ENCODE measurements around the gene TGM4. TPM values are rescaled to one million over a fixed set of nuclear protein-coding genes. Genes with fewer than 3 reads are reported as not detected.
"Not testable (repeated sequence)": the region's sequence is repeated elsewhere in the genome, so short reads cannot be mapped to it uniquely, and the experiment has no call there.

Gene TGM4
- total RNA-seq, 1 experiment from 2014 or later = 0.14 TPM

- no peak for DNase-seq
- Mint-ChIP-seq H3K27me3 (ENCODE audit: unreplicated experiment) (no peaks in the 10 kb centered on the region), H3K9me3 (ENCODE audit: low read depth, unreplicated experiment) (no peaks in the 10 kb centered on the region), H3K36me3 (ENCODE audit: insufficient read depth, unreplicated experiment) (peaks cover 19% of the 10 kb centered on the region), H3K4me1 (ENCODE audit: low read depth, unreplicated experiment) (no peaks in the 10 kb centered on the region), H3K4me3 (ENCODE audit: low read depth, unreplicated experiment) (no peak overlapping the region), H3K27ac (ENCODE audit: unreplicated experiment) (no peak overlapping the region)
- CTCF ChIA-PET = no interaction called here
- intact Hi-C loops (cut with micrococcal nuclease; ENCODE audit: unreplicated experiment) = no loop called here
- no TSS peak for BruUV-seq (replicated peaks)
- no peak for TF ChIP-seq CTCF (IDR thresholded peaks at IDR 0.05; ENCODE audit: unreplicated experiment)
These were observed 32.0 kb upstream of the TGM4 start for GRCh38 chr3:44842376-44842775.

GRCh38 chr3:44845528-44846520 lies 28.6 kb upstream of the TGM4 start:
- TF ChIP-seq CTCF (IDR thresholded peaks at IDR 0.05; ENCODE audit: unreplicated experiment) = no peak
- H3K4me1 Mint-ChIP-seq (ENCODE audit: low read depth, unreplicated experiment) = no peaks in the 10 kb centered on the region
- intact Hi-C loops (cut with micrococcal nuclease; ENCODE audit: unreplicated experiment) = no loop called here

GRCh38 chr3:44848634-44849033 lies 25.8 kb upstream of the TGM4 start:
- DNase-seq = no peak
- intact Hi-C loops (cut with micrococcal nuclease; ENCODE audit: unreplicated experiment) = no loop called here
- H3K36me3 Mint-ChIP-seq (ENCODE audit: insufficient read depth, unreplicated experiment) = peaks cover 8% of the 10 kb centered on the region
- H3K27ac Mint-ChIP-seq (ENCODE audit: unreplicated experiment) = no peak overlapping the region
- BruUV-seq (replicated peaks) = no TSS peak
- CTCF ChIA-PET = no interaction called here
- no peak overlapping the region for H3K4me3 Mint-ChIP-seq (ENCODE audit: low read depth, unreplicated experiment)
- H3K4me1 Mint-ChIP-seq (ENCODE audit: low read depth, unreplicated experiment) = no peaks in the 10 kb centered on the region
- H3K27me3 Mint-ChIP-seq (ENCODE audit: unreplicated experiment) = no peaks in the 10 kb centered on the region
- no peaks in the 10 kb centered on the region for H3K9me3 Mint-ChIP-seq (ENCODE audit: low read depth, unreplicated experiment)
- TF ChIP-seq CTCF (IDR thresholded peaks at IDR 0.05; ENCODE audit: unreplicated experiment) = no peak

More at GRCh38 chr3:44845528-44846520, 28.6 kb upstream of the TGM4 start:
- no peaks in the 10 kb centered on the region for H3K27me3 Mint-ChIP-seq (ENCODE audit: unreplicated experiment)
- peaks cover 13% of the 10 kb centered on the region for H3K36me3 Mint-ChIP-seq (ENCODE audit: insufficient read depth, unreplicated experiment)
- CTCF ChIA-PET = no interaction called here
- H3K9me3 Mint-ChIP-seq (ENCODE audit: low read depth, unreplicated experiment) = no peaks in the 10 kb centered on the region
- DNase-seq = no peak
- no TSS peak for BruUV-seq (replicated peaks)
- H3K4me3 Mint-ChIP-seq (ENCODE audit: low read depth, unreplicated experiment) = no peak overlapping the region
- no peak overlapping the region for H3K27ac Mint-ChIP-seq (ENCODE audit: unreplicated experiment)

- DNase-seq; CTCF ChIA-PET; intact Hi-C loops (cut with micrococcal nuclease; ENCODE audit: unreplicated experiment); H3K27ac Mint-ChIP-seq (ENCODE audit: unreplicated experiment); H3K27me3 Mint-ChIP-seq (ENCODE audit: unreplicated experiment); H3K9me3 Mint-ChIP-seq (ENCODE audit: low read depth, unreplicated experiment); H3K36me3 Mint-ChIP-seq (ENCODE audit: insufficient read depth, unreplicated experiment); H3K4me1 Mint-ChIP-seq (ENCODE audit: low read depth, unreplicated experiment); H3K4me3 Mint-ChIP-seq (ENCODE audit: low read depth, unreplicated experiment); BruUV-seq (replicated peaks): not testable (repeated sequence)
These were observed 17.7 kb upstream of the TGM4 start for GRCh38 chr3:44856663-44857062.

- intact Hi-C loops (cut with micrococcal nuclease; ENCODE audit: unreplicated experiment) = no loop called here
- Mint-ChIP-seq H3K4me3 (ENCODE audit: low read depth, unreplicated experiment) (no peak overlapping the region), H3K9me3 (ENCODE audit: low read depth, unreplicated experiment) (no peaks in the 10 kb centered on the region), H3K27me3 (ENCODE audit: unreplicated experiment) (no peaks in the 10 kb centered on the region), H3K36me3 (ENCODE audit: insufficient read depth, unreplicated experiment) (peaks cover 16% of the 10 kb centered on the region), H3K4me1 (ENCODE audit: low read depth, unreplicated experiment) (no peaks in the 10 kb centered on the region), H3K27ac (ENCODE audit: unreplicated experiment) (no peak overlapping the region)
- CTCF ChIA-PET = no interaction called here
- BruUV-seq (replicated peaks) = no TSS peak
- TF ChIP-seq CTCF (IDR thresholded peaks at IDR 0.05; ENCODE audit: unreplicated experiment) = no peak
- DNase-seq = no peak
These were observed 14.3 kb upstream of the TGM4 start for GRCh38 chr3:44860117-44860516.
